Stimulated activated naive CD8-positive, alpha-beta T cell treated with anti-CD3 and anti-CD28 coated beads, Interleukin-15, amount 100 ng/mL, for 72 hours (primary cell): ENCODE measurements around the gene ZNF687.

ENCODE experiments used
- ATAC-seq: fragments of 150-1000 bp; cut with Tn5 transposase; 2 replicates; pipeline ENCODE4 v1.10.0; 2021; ENCODE audit warnings: mild to moderate bottlenecking, moderate library complexity
- DNase-seq, 2 donors: peaks; one replicate each; pipeline ENCODE4 v3.0.0; 2021 to 2022
- H3K27ac Mint-ChIP-seq, 2 donors: one replicate each; pipeline ENCODE4 v1.8.0; 2022; ENCODE audit warnings: mild to moderate bottlenecking in 2 of 2, mixed read lengths in 2 of 2, moderate library complexity in 2 of 2
- H3K27me3 Mint-ChIP-seq: one replicate; pipeline ENCODE4 v1.8.0; 2022; ENCODE audit warnings: mixed read lengths
- H3K4me1 Mint-ChIP-seq: one replicate; pipeline ENCODE4 v1.8.0; 2022; ENCODE audit warnings: mild to moderate bottlenecking, mixed read lengths
- H3K4me3 Mint-ChIP-seq, 2 donors: one replicate each; pipeline ENCODE4 v1.8.0; 2022; ENCODE audit warnings: mild to moderate bottlenecking in 2 of 2, mixed read lengths in 2 of 2, moderate library complexity in 1 of 2
- H3K9me3 Mint-ChIP-seq, 2 donors: one replicate each; pipeline ENCODE4 v1.8.0; 2022; ENCODE audit warnings: mixed read lengths in 2 of 2

Gene ZNF687

DNA sequence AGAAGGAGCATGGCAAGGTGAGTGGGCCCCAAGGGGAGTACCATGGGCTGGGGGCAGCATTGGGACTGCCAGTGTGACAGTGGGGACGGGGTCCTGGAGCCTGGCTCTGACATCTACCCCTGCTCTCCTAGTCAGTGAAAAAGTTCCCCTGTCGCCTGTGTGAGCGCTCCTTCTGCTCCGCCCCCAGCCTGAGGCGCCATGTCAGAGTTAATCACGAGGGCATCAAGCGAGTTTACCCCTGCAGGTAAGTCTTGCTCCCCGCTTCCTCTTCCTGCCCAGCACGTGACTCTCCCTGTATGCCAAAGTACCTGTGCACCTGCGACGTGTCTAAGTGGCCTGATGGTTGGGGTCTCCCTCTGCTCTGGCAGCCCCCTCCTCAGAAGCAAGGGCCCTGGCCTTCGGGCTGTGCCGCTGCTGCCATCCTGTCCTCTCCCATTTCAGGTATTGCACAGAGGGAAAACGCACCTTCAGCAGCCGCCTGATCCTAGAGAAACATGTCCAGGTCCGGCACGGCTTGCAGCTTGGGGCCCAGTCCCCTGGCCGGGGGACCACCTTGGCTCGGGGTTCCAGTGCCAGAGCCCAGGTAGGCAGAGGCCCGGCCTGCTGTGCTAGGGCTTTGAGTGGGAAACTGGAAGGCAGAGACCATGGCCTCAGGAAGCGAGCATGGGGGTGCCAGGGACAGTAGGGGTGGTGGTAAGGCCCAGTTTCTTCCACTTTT, 8.1 kb downstream of the ZNF687 start:
- H3K9me3 Mint-ChIP-seq: no peaks in the 10 kb centered on the region
- H3K4me3 Mint-ChIP-seq: no peak overlapping the region
- H3K27me3 Mint-ChIP-seq: no peaks in the 10 kb centered on the region
- peaks cover 49% of the 10 kb centered on the region for H3K4me1 Mint-ChIP-seq
- DNase-seq (no peak), ATAC-seq (no peak)
- H3K27ac Mint-ChIP-seq: peak overlapping the region; percentile 19 to 77

DNA sequence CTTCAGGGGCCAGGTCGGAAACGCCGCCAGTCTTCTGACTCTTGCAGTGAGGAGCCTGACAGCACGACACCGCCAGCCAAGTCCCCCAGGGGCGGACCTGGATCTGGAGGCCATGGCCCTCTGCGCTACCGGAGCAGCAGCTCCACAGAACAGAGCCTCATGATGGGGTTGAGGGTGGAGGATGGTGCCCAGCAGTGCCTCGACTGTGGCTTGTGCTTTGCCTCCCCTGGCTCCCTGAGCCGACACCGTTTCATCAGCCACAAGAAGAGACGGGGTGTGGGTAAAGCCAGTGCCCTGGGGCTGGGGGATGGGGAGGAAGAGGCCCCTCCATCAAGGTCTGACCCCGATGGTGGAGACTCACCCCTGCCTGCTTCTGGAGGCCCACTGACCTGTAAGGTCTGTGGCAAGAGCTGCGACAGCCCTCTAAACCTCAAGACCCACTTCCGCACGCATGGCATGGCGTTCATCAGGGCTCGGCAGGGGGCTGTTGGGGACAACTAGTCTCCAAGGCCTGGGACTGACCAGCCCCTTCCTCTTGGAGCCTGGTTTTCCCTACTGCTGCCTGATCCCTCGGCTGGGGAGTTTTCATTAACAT, 8.7 kb downstream of the ZNF687 start:
- Mint-ChIP-seq H3K4me3 (no peak overlapping the region), H3K9me3 (no peaks in the 10 kb centered on the region), H3K27ac (no peak overlapping the region), H3K4me1 (peaks cover 46% of the 10 kb centered on the region), H3K27me3 (no peaks in the 10 kb centered on the region)
- ATAC-seq (no peak), DNase-seq (no peak)

DNA sequence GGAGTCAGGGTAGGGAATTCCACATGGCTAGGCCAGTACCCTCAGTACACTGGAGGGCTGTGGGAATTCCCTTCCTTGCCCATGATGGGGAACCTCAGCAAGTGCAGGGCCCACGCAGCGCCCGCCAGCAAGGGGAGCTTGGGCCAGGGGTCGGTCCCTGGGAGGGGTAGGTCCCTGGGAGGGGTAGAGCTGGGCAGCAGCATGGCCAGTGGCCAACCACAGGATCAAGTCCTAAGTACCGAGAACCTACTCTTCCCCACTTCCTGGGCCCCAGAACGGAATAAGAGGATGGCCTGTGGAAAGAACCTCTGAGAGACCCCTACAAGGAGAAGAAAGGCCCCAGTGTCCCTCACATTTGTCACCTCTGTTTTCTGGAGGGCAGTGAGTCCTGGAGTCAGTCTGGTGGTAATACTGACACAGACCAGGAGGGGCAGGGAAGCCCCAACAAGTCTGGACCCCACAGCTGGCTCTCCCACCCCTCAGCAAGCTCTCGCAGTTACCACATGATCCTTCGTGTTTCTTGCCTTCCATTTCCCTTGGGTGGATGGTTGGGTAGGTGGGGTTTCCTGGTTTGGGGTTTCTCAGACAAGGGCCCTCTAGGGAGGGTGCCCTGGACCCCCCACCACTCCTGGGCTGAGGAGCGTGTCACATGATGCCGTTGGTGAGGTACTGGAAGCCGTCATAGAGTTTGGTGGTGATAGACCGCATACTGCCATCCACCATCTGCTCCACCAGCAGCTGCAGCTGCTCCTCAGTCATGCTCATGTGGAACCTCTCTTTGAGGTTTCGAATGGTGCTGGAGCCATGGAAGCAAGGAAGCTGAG, 10.3 kb downstream of the ZNF687 start:
- ATAC-seq: peak; percentile 40
- Mint-ChIP-seq H3K27me3 (no peaks in the 10 kb centered on the region), H3K4me3 (no peak overlapping the region), H3K27ac (peak overlapping the region; percentile 51 to 63), H3K9me3 (no peaks in the 10 kb centered on the region), H3K4me1 (peaks cover 33% of the 10 kb centered on the region)
- DNase-seq: no peak

DNA sequence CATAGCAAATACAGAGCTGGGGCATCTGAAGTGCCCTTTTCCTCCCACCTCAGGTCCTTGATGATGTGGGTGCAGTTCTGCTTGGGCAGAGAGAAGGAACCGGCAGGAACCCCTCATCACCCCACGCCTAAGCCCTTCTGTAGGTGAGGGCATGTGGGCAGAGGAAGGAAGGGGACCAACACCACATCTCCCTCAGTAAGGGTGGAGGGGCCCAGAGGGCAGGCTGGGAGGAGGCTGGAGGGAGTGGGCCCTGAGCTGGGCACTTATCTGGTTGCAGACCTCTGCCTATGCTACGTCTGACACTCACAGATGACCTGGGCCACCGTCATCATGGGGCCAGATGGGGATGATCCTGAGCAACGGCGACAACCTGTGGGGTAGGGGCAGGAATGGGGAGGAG, 11.0 kb downstream of the ZNF687 start:
- Mint-ChIP-seq H3K9me3 (no peaks in the 10 kb centered on the region), H3K4me3 (no peak overlapping the region), H3K27ac (peak overlapping the region; percentile 56 to 63), H3K4me1 (peaks cover 33% of the 10 kb centered on the region), H3K27me3 (no peaks in the 10 kb centered on the region)
- ATAC-seq (peak; percentile 19), DNase-seq (no peak)

DNA sequence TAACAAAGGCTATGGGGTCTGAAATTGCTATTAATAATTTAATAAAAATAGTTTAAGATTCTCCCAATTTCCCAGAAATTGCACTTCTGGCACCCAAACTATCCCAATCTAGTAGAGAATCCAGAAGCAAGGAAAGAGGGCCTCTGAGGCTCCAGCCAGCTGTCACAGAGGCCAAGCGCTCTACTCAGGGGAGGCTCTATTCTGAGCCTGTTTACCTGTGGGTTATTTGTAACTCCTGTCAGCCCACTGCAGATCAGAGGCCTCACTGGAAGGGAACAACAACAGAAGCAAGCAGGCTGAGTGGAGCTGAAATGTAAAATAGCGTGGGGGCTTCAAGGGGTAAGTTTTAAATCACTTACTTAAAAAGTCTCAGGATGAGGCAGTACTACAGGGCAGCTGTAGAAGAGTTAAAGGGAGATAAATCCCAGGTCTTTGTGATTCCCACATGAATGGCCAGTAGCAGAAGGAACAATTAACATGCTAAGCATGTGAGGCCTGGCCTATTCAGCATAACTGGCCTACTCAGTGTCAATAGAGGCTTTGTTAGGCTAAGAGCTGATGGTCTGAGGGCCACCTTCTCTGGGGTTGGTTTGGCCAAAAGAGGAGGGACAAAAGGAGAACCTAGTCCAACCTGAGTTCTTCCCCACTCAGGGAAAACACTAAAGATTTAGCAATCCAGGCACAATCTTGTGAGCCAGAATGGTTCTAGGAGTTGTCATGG, 12.8 kb downstream of the ZNF687 start:
- DNase-seq (no peak), ATAC-seq (no peak)
- H3K4me3 Mint-ChIP-seq: no peak overlapping the region
- peaks cover 16% of the 10 kb centered on the region for H3K4me1 Mint-ChIP-seq
- H3K27ac Mint-ChIP-seq: peak overlapping the region in 1 of 2 donors; percentile 5
- no peaks in the 10 kb centered on the region for H3K27me3 Mint-ChIP-seq
- no peaks in the 10 kb centered on the region for H3K9me3 Mint-ChIP-seq

DNA sequence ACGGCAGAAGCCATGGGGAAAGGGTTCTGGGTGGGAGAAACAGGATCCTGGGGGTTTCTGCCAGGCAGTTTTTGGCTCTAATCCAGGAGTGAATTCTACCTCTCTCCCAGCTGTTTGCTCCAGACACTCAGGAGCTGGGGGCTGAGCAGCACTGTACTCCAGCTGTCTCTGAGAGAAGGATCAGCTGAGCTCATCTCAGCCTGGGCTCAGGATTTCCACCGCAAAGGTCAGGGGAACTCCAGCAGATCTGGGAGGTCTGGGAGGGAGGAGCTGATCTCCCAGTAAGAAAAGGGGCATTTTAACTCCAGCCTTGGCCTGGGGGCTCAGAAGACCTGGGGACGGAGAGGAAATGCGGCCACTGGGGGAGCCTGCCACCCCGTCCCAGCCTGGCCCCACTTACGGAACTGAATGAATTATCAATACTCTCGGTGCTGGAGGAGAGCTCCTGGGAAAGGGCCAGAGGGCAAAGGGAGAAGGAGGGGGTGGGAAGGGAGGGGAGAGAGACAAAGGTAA, 27.8 kb downstream of the ZNF687 start:
- Mint-ChIP-seq H3K27me3 (no peaks in the 10 kb centered on the region), H3K4me1 (peaks cover 41% of the 10 kb centered on the region), H3K9me3 (no peaks in the 10 kb centered on the region), H3K27ac (no peak overlapping the region), H3K4me3 (no peak overlapping the region)
- ATAC-seq (no peak), DNase-seq (no peak)

DNA sequence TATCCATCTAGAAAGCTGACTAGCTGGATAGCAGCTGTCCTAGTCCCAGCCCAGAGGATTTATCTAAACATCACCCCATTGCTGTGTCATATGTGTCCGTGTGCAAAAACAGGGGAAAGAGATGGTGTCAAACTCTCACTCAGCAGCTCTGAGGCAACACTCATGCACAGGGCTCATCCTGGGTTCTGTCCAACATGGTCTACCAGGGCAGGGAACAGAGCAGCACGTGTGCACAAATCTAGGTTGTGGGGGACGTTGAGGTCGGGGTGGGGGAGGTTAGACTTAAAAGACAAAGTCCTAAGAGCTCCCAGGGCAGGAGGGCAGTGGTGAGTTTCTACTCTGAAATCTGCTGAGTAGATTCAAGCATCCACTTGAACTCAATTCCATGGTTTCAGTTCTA, 28.9 kb downstream of the ZNF687 start:
- ATAC-seq (no peak), DNase-seq (no peak)
- H3K27me3 Mint-ChIP-seq: no peaks in the 10 kb centered on the region
- H3K9me3 Mint-ChIP-seq: no peaks in the 10 kb centered on the region
- H3K27ac Mint-ChIP-seq: peak overlapping the region; percentile 75 to 97
- no peak overlapping the region for H3K4me3 Mint-ChIP-seq
- H3K4me1 Mint-ChIP-seq: peaks cover 50% of the 10 kb centered on the region

DNA sequence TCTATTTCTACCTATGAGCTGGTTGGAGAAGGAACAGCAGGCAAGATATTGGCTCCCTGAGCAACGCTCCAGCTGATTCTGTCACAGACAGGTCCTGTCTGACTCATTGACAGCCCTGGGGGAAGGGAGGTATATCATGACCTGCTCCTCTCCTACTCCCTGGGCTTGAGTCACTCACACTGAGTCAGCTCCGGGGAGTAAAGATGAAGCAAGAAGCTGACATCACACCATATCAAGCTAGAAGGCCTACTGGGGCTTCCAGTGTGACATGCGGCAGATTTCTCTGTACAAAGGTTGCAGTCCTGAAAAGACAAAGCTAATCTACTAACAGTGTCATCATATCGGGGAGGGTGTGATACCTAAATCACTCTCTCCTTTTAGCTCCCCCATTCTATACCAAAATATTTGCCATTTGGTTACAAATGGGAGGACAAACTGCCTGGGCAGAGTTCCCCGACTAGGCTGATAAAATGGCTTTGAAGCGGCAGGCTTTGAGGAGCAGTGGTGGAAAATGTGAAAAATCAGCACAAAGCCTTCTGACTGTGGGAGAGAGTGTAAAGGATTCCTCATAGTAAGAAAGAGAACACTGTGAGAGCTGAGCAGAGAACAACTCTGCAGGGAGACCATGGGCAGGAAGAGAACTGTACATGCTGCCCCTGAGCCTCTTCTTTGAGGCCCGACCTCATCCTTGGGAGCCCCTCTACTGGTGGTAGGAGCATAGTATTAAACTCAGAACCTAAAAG, 29.7 kb downstream of the ZNF687 start:
- peak overlapping the region; percentile 23 to 39 for H3K4me3 Mint-ChIP-seq
- ATAC-seq (peak; percentile 100), DNase-seq (peak; percentile 65 to 87)
- H3K27ac Mint-ChIP-seq: peak overlapping the region; percentile 97 to 99
- no peaks in the 10 kb centered on the region for H3K27me3 Mint-ChIP-seq
- peaks cover 50% of the 10 kb centered on the region for H3K4me1 Mint-ChIP-seq
- no peaks in the 10 kb centered on the region for H3K9me3 Mint-ChIP-seq

DNA sequence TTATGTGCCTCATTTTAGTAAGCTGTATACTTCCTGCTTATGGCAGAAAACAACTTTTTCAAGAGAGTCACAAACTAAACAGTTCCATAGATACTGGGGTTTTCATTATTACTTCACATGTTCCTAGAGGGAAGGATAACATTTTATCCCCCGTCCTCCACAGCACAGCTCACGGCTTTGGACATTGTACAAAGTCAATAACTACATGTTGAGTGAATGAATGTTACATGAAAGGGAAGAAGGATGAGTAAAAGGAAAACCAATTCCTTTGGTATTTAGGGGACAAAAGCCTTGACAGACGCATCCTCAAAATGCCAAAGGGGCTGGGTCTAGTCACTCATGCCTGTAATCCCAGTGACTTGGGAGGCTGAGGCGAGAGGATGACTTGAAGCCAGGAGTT, 30.3 kb downstream of the ZNF687 start:
- no peak for DNase-seq
- no peak for ATAC-seq
- Mint-ChIP-seq H3K27me3 (no peaks in the 10 kb centered on the region), H3K4me3 (no peak overlapping the region), H3K9me3 (no peaks in the 10 kb centered on the region), H3K27ac (peak overlapping the region; percentile 97 to 99), H3K4me1 (peaks cover 50% of the 10 kb centered on the region)

DNA sequence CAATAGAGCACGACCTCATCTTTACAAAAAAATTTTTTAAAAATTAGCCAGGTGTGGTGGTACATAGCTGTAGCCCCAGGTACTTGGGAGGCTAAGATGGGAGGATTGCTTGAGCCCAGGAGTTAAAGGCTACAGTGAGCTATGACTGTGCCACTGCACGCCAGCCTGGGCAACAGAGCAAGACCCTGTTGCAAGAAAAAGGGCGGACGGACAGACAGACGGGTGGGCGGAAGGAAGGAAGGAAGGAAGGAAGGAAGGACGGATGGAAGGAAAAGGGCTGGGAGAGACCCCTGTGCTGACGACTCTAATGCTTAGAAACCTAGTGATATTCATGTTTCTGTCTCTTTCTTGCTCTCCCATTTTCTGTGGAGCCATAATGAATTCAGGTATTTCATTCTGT, 30.7 kb downstream of the ZNF687 start:
- peak overlapping the region; percentile 97 to 99 for H3K27ac Mint-ChIP-seq
- peaks cover 50% of the 10 kb centered on the region for H3K4me1 Mint-ChIP-seq
- no peak overlapping the region for H3K4me3 Mint-ChIP-seq
- no peaks in the 10 kb centered on the region for H3K9me3 Mint-ChIP-seq
- DNase-seq (no peak), ATAC-seq (no peak)
- H3K27me3 Mint-ChIP-seq: no peaks in the 10 kb centered on the region

DNA sequence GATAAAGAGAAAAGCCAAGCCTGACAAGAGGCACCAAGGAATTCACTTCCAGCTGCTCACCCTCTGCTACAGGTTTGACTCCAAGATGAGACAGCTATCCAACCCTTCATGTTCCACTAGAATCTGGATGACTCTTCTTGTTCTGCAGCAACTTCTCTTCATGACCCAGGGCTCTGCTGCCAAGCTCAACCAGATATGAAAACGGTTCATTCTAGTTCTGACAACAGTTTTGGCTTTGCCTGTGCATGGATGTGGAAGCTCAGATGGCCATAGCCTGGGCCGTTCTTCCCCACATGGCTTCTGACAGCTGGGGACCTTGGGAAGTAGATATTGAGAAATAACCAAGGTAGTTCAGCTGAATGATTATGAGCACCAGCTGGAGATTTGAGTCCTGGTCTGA, 31.4 kb downstream of the ZNF687 start:
- H3K4me1 Mint-ChIP-seq: peaks cover 50% of the 10 kb centered on the region
- no peaks in the 10 kb centered on the region for H3K9me3 Mint-ChIP-seq
- DNase-seq (no peak), ATAC-seq (no peak)
- no peaks in the 10 kb centered on the region for H3K27me3 Mint-ChIP-seq
- no peak overlapping the region for H3K4me3 Mint-ChIP-seq
- peak overlapping the region in 1 of 2 donors; percentile 48 for H3K27ac Mint-ChIP-seq

DNA sequence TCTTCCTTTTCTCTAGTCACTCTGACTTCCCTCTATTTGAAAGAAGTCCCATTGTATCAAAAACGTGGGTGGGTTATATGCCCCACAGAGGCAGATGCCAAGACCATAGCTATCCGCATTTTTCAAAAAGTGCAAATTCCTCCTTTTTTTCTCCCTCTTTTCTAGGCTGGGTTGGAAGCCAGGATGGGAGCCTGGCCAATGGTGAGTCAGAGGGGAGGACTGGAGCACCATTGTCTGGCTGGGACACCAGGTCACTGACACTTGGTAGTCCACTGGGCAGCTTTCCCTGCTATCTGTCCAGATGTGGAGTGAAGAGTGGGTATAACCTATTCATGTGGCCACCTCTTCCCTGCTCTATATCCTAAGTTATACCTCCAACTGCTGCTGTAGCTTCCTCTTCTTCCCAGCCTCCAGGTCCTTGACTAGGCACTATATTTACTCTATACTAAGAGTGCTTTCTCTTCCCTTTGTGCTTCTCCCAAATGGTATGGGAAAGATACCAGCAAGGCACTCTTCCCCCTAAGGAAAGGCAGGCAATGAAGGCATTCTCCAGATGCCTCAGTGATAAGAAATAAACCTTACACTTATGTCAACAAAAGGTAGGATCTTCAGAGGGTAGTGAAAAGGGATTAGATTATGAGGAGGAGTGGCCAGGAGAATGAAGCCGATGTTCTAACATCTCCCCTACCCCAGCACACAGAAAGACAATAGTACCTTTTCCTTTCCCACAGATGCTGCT, 32.2 kb downstream of the ZNF687 start:
- no peak for DNase-seq
- H3K4me3 Mint-ChIP-seq: no peak overlapping the region
- no peaks in the 10 kb centered on the region for H3K27me3 Mint-ChIP-seq
- peak overlapping the region in 1 of 2 donors; percentile 80 for H3K27ac Mint-ChIP-seq
- H3K9me3 Mint-ChIP-seq: no peaks in the 10 kb centered on the region
- peaks cover 50% of the 10 kb centered on the region for H3K4me1 Mint-ChIP-seq
- ATAC-seq: no peak

DNA sequence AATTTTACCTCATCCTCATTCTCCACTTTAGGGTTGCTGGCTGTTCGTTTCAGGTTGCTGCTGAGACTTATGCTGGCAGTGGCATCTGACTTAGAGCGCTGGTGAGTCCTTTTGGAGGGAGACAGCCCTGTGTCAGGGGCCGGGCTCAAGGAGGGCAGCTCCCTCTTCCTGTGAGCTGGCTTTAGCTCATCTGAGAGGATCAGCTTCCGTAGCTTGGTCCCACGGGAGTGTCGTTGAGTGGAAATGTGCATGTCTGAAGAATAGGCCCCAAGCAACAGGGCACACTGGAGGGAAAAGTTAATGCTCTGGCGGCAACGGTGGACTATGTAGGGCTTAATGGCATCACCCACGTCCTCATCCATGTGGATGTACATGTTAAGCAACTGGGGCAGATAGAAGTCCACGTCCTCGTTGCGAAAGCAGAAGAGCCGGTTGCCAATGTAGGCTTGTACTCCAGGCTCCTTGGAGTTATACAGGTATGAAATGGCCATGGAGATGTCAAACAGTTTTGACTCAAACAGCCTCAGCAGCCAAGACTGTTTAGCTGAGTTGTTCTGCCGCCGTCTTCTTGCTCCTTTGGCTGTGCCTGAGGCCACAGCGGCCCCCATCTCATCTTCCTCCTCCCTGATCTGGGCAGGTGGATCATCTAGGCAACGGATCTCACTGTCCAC, 33.6 kb downstream of the ZNF687 start:
- Mint-ChIP-seq H3K4me1 (peaks cover 44% of the 10 kb centered on the region), H3K9me3 (no peaks in the 10 kb centered on the region), H3K27me3 (no peaks in the 10 kb centered on the region), H3K4me3 (no peak overlapping the region), H3K27ac (peak overlapping the region in 1 of 2 donors; percentile 77)
- DNase-seq (no peak), ATAC-seq (no peak)

DNA sequence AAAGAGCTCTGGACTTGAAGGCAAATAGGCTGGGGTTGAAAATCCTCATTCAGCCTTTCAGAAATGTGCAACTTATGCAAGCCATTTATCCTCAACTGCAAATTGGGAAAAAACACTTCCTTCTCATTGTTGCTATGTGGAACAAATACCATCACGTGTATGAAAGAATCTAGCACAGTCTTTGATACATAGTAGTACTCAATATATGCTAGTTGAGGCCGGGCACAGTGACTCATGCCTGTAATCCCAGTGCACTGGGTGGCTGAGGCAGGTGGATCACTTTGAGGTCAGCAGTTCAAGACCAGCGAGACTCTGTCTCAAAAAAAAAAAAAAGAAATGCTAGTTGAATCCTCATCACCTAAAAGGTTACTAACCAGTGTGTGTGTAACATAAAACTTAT, 36.9 kb downstream of the ZNF687 start:
- Mint-ChIP-seq H3K27ac (no peak overlapping the region), H3K4me1 (peaks cover 26% of the 10 kb centered on the region), H3K27me3 (no peaks in the 10 kb centered on the region), H3K4me3 (no peak overlapping the region), H3K9me3 (no peaks in the 10 kb centered on the region)
- ATAC-seq (no peak), DNase-seq (no peak)
